Hepatocyte (in vitro differentiated cells): Measurements from ENCODE around the gene PDCD4. TPM values are rescaled to one million over a fixed set of nuclear protein-coding genes. Genes with fewer than 3 reads are reported as not detected.

Experiments
- DNase-seq: peaks from one replicate; pipeline ENCODE4 v3.0.0-alpha.2; 2016; ENCODE audit warnings: low spot score
- H2AFZ ChIP-seq: fragments of 200-600 bp; sonication (generic); 2 replicates; pipeline ENCODE4 v1.6.0; 2016; ENCODE audit warnings: antibody characterized with exemption, mild to moderate bottlenecking
- H3K27ac ChIP-seq: fragments of 200-600 bp; sonication (generic); 2 replicates; pipeline ENCODE4 v1.5.1; 2016; ENCODE audit warnings: mild to moderate bottlenecking
- H3K27me3 ChIP-seq: fragments of 200-600 bp; sonication (generic); 2 replicates; pipeline ENCODE4 v1.6.1; 2016
- H3K36me3 ChIP-seq: fragments of 200-600 bp; sonication (generic); replicated peaks from 2 replicates; pipeline ENCODE4 v1.5.1; 2016; ENCODE audit warnings: low read depth; ENCODE audit not compliant: insufficient read depth
- H3K4me1 ChIP-seq: fragments of 200-600 bp; sonication (generic); 2 replicates; pipeline ENCODE4 v1.5.1; 2016; ENCODE audit warnings: mild to moderate bottlenecking, moderate library complexity; ENCODE audit not compliant: insufficient read depth
- H3K4me2 ChIP-seq: fragments of 200-600 bp; sonication (generic); 2 replicates; pipeline ENCODE4 v1.6.0; 2016
- H3K4me3 ChIP-seq: fragments of 200-600 bp; sonication (generic); 2 replicates; pipeline ENCODE4 v1.5.1; 2016; ENCODE audit warnings: mild to moderate bottlenecking
- H3K79me2 ChIP-seq: fragments of 200-600 bp; sonication (generic); 2 replicates; pipeline ENCODE4 v1.6.0; 2017; ENCODE audit warnings: mild to moderate bottlenecking
- H3K9me2 ChIP-seq: fragments of 200-600 bp; sonication (generic); replicated peaks from 2 replicates; pipeline ENCODE4 v1.6.0; 2017; ENCODE audit warnings: mild to moderate bottlenecking; ENCODE audit not compliant: insufficient read depth
- H3K9me3 ChIP-seq: fragments of 200-600 bp; sonication (generic); 2 replicates; pipeline ENCODE4 v1.5.1; 2016; ENCODE audit warnings: low read depth, mild to moderate bottlenecking
- H4K20me1 ChIP-seq: fragments of 200-600 bp; sonication (generic); 2 replicates; pipeline ENCODE4 v1.6.0; 2016; ENCODE audit warnings: mild to moderate bottlenecking; ENCODE audit not compliant: insufficient read depth, poor library complexity, severe bottlenecking
- EZH2 ChIP-seq: fragments of 200-600 bp; sonication (generic); IDR thresholded peaks from 2 replicates; pipeline ENCODE4 v1.6.1; 2016; ENCODE audit warnings: antibody characterized with exemption, mild to moderate bottlenecking, borderline replicate concordance
- EZH2phosphoT487 ChIP-seq: fragments of 200-600 bp; sonication (generic); IDR thresholded peaks from one replicate; pipeline ENCODE4 v1.6.1; 2018; ENCODE audit warnings: antibody characterized with exemption, mild to moderate bottlenecking, low read depth, moderate library complexity; ENCODE audit not compliant: unreplicated experiment, severe bottlenecking
- WGBS: methylation state at CpG from one replicate; pipeline ENCODE4 v1.1.6; 2016; ENCODE audit warnings: low lambda C conversion rate; ENCODE audit errors: missing lambda C conversion rate; 5-methylcytosine and 5-hydroxymethylcytosine counted together
- polyA plus RNA-seq: library from polyadenylated mRNA; unstranded; fragments of >200 nt; fragmentation: Nextera tagmentation; extraction: Ambion mirVana; gene quantifications from 2 replicates; pipeline ENCODE4 v1.2.1, GENCODE V29; 2016
- total RNA-seq: library from RNA; depleted of rRNA; stranded (reverse); fragments of >200 nt; gene quantifications from 2 replicates; pipeline ENCODE4 v1.2.3, GENCODE V29; 2014
- TF ChIP-seq, protein P1 (sequence below): fragments of 200-600 bp; sonication (generic); IDR thresholded peaks from 2 replicates; pipeline ENCODE4 v1.5.1; 2016; ENCODE audit warnings: antibody characterized with exemption, mild to moderate bottlenecking; ENCODE audit not compliant: poor library complexity

Gene PDCD4
- total RNA-seq (246 and 315 TPM in 2 replicates), polyA plus RNA-seq (791 and 862 TPM in 2 replicates)

- Histone ChIP-seq H3K4me2 (peak within 1 kb of the TSS; percentile 78), H4K20me1 (peaks cover 32% of the 10 kb centered on the region), H3K27ac (peak within 1 kb of the TSS; percentile 95), H3K9me2 (no peaks in the 10 kb centered on the region), H3K9me3 (no peaks in the 10 kb centered on the region), H2AFZ (peak within 1 kb of the TSS; percentile 42), H3K4me3 (peak within 1 kb of the TSS; percentile 72), H3K4me1 (peaks cover 42% of the 10 kb centered on the region), H3K79me2 (peaks cover 52% of the 10 kb centered on the region), H3K36me3 (no peaks in the 10 kb centered on the region), H3K27me3 (no peaks in the 10 kb centered on the region)
- 4% methylated on average over 28 of the region's 47 CpGs for WGBS
- TF ChIP-seq EZH2phosphoT487 (no peak), EZH2 (no peak)
- TF ChIP-seq, protein P1, sequence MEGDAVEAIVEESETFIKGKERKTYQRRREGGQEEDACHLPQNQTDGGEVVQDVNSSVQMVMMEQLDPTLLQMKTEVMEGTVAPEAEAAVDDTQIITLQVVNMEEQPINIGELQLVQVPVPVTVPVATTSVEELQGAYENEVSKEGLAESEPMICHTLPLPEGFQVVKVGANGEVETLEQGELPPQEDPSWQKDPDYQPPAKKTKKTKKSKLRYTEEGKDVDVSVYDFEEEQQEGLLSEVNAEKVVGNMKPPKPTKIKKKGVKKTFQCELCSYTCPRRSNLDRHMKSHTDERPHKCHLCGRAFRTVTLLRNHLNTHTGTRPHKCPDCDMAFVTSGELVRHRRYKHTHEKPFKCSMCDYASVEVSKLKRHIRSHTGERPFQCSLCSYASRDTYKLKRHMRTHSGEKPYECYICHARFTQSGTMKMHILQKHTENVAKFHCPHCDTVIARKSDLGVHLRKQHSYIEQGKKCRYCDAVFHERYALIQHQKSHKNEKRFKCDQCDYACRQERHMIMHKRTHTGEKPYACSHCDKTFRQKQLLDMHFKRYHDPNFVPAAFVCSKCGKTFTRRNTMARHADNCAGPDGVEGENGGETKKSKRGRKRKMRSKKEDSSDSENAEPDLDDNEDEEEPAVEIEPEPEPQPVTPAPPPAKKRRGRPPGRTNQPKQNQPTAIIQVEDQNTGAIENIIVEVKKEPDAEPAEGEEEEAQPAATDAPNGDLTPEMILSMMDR: no peak
- DNase-seq: peak; percentile 99
These were observed at the start of gene PDCD4 for GRCh38 chr10:110871298-110872084. Gene PDCD4 (plus strand): TSS chr10:110871928. CDS start chr10:110876028, 4,100 bp downstream.

- no peak for DNase-seq
- Histone ChIP-seq H3K4me3 (no peak overlapping the region), H2AFZ (no peak overlapping the region), H3K9me2 (no peaks in the 10 kb centered on the region), H4K20me1 (no peaks in the 10 kb centered on the region), H3K4me1 (peaks cover 81% of the 10 kb centered on the region), H3K79me2 (no peaks in the 10 kb centered on the region), H3K27ac (peak overlapping the region; percentile 84), H3K9me3 (no peaks in the 10 kb centered on the region), H3K27me3 (no peaks in the 10 kb centered on the region), H3K36me3 (no peaks in the 10 kb centered on the region), H3K4me2 (peak overlapping the region; percentile 61)
- 42% methylated on average over 4 of the region's 4 CpGs for WGBS
- no peak for TF ChIP-seq EZH2phosphoT487
- TF ChIP-seq EZH2: no peak
- TF ChIP-seq, protein P1: no peak
These were observed 49.6 kb upstream of the PDCD4 start for GRCh38 chr10:110822035-110822711.

GRCh38 chr10:110822712-110823311, 48.9 kb upstream of the PDCD4 start:
- Histone ChIP-seq H3K4me1 (peaks cover 87% of the 10 kb centered on the region), H3K9me3 (no peaks in the 10 kb centered on the region), H3K4me2 (peak overlapping the region; percentile 61), H3K9me2 (no peaks in the 10 kb centered on the region), H3K27ac (peak overlapping the region; percentile 84), H2AFZ (no peak overlapping the region), H4K20me1 (no peaks in the 10 kb centered on the region), H3K27me3 (no peaks in the 10 kb centered on the region), H3K36me3 (no peaks in the 10 kb centered on the region), H3K4me3 (no peak overlapping the region), H3K79me2 (no peaks in the 10 kb centered on the region)
- WGBS: 24% methylated on average over 8 of the region's 8 CpGs
- TF ChIP-seq EZH2phosphoT487 (no peak), EZH2 (no peak)
- TF ChIP-seq, protein P1: no peak
- DNase-seq: peak; percentile 84
